IMR-90 (cell line): ENCODE data around the gene C17orf107. TPM values are rescaled to one million over a fixed set of nuclear protein-coding genes. Genes with fewer than 3 reads are reported as not detected.

Experiments
- ATAC-seq: fragments of 200-7000 bp; cut with Tn5 transposase; 2 replicates; pipeline ENCODE4 v1.9.1; 2020; ENCODE audit warnings: low read depth, mild to moderate bottlenecking, moderate library complexity
- BruUV-seq: library from RNA; stranded (reverse); fragments of 400-500 nt; replicated peaks from 2 replicates; lab custom pipeline; 2021; lab: Mats Ljungman, UMichigan
- CTCF ChIA-PET: fragments of 300-600 bp; formaldehyde crosslinking; extraction: SDS; loops from one replicate; lab custom pipeline; 2021; ENCODE audit warnings: antibody characterized with exemption; lab: Yijun Ruan, JAX
- POLR2A ChIA-PET: fragments of 300-600 bp; sonication (Branson Sonifier 250); formaldehyde crosslinking; loops from one replicate; lab custom pipeline; 2022; ENCODE audit warnings: antibody characterized with exemption; ENCODE audit not compliant: unreplicated experiment; lab: Charles Lee
- DNase-seq: peaks from one replicate; pipeline ENCODE4 v3.0.0; 2013
- H2AFZ ChIP-seq: replicated peaks from 2 replicates; pipeline ENCODE3; 2013; ENCODE audit warnings: low read length, mild to moderate bottlenecking; ENCODE audit not compliant: poor library complexity
- H2AK5ac ChIP-seq: 2 replicates; pipeline ENCODE4 v1.6.1; 2013; ENCODE audit warnings: low read depth, low read length, inconsistent platforms
- H2AK9ac ChIP-seq: replicated peaks from 2 replicates; pipeline ENCODE3; 2013; ENCODE audit warnings: mild to moderate bottlenecking, low read depth, low read length, moderate library complexity; ENCODE audit not compliant: poor library complexity
- H2BK120ac ChIP-seq: 2 replicates; pipeline ENCODE4 v1.6.1; 2013; ENCODE audit warnings: low read depth, low read length, inconsistent platforms
- H2BK15ac ChIP-seq: 3 replicates; pipeline ENCODE4 v1.6.1; 2013; ENCODE audit warnings: low read depth, low read length, inconsistent platforms
- H2BK20ac ChIP-seq: 2 replicates; pipeline ENCODE4 v1.6.1; 2013; ENCODE audit warnings: low read depth, mild to moderate bottlenecking, inconsistent platforms, low read length, moderate library complexity
- H2BK5ac ChIP-seq: 2 replicates; pipeline ENCODE4 v1.6.1; 2013; ENCODE audit warnings: mild to moderate bottlenecking, low read depth, low read length, inconsistent platforms; ENCODE audit not compliant: poor library complexity, severe bottlenecking
- H3K14ac ChIP-seq: replicated peaks from 2 replicates; pipeline ENCODE4 v1.6.1; 2013; ENCODE audit warnings: low read depth, low read length, inconsistent platforms
- H3K18ac ChIP-seq: 2 replicates; pipeline ENCODE4 v1.6.1; 2013; ENCODE audit warnings: low read depth, low read length, control low read depth
- H3K23ac ChIP-seq: 2 replicates; pipeline ENCODE4 v1.6.1; 2013; ENCODE audit warnings: low read depth, low read length, inconsistent platforms
- H3K27ac ChIP-seq: 2 replicates; pipeline ENCODE4 v1.5.1; 2013; ENCODE audit warnings: mild to moderate bottlenecking, control low read depth, low read length; ENCODE audit not compliant: insufficient read depth
- H3K27me3 ChIP-seq: 2 replicates; pipeline ENCODE4 v1.6.1; 2013; ENCODE audit warnings: low read length; ENCODE audit not compliant: control insufficient read depth, insufficient read depth
- H3K36me3 ChIP-seq: 2 replicates; pipeline ENCODE4 v1.6.1; 2013; ENCODE audit warnings: low read length, mixed read lengths; ENCODE audit not compliant: control insufficient read depth, insufficient read depth
- H3K4ac ChIP-seq: 2 replicates; pipeline ENCODE4 v1.6.1; 2013; ENCODE audit warnings: low read depth, low read length, inconsistent platforms
- H3K4me1 ChIP-seq: 2 replicates; pipeline ENCODE4 v1.6.1; 2013; ENCODE audit warnings: low read length, mixed read lengths; ENCODE audit not compliant: control insufficient read depth, insufficient read depth
- H3K4me2 ChIP-seq: 2 replicates; pipeline ENCODE4 v1.6.1; 2013; ENCODE audit warnings: low read depth, mild to moderate bottlenecking, control low read depth, low read length, moderate library complexity
- H3K4me3 ChIP-seq: 2 replicates; pipeline ENCODE4 v1.5.1; 2013; ENCODE audit warnings: low read depth, mild to moderate bottlenecking, control low read depth, low read length, moderate library complexity; ENCODE audit not compliant: insufficient read depth
- H3K56ac ChIP-seq: 2 replicates; pipeline ENCODE4 v1.6.1; 2013; ENCODE audit warnings: low read length, inconsistent platforms; ENCODE audit not compliant: insufficient read depth; ENCODE audit errors: extremely low read depth
- H3K79me1 ChIP-seq, 2 experiments: 2 replicates each; pipeline ENCODE4 v1.6.1; 2013; ENCODE audit warnings: low read length in 2 of 2, inconsistent platforms in 1 of 2, low read depth in 1 of 2
- H3K9ac ChIP-seq: 2 replicates; pipeline ENCODE4 v1.6.1; 2013; ENCODE audit warnings: low read depth, low read length, control low read depth
- H3K9me1 ChIP-seq: 2 replicates; pipeline ENCODE4 v1.6.1; 2013; ENCODE audit warnings: low read length, inconsistent platforms; ENCODE audit not compliant: insufficient read depth
- H3K9me3 ChIP-seq: 2 replicates; pipeline ENCODE4 v1.6.1; 2013; ENCODE audit warnings: low read length; ENCODE audit not compliant: control insufficient read depth, insufficient read depth
- H4K20me1 ChIP-seq: 2 replicates; pipeline ENCODE4 v1.6.1; 2013; ENCODE audit warnings: low read length, inconsistent platforms; ENCODE audit not compliant: insufficient read depth
- H4K5ac ChIP-seq: 2 replicates; pipeline ENCODE4 v1.6.1; 2013; ENCODE audit warnings: mild to moderate bottlenecking, low read depth, low read length, control low read depth
- H4K8ac ChIP-seq, 2 experiments: 2 replicates each; pipeline ENCODE4 v1.6.1; 2013; ENCODE audit warnings: low read depth in 2 of 2, low read length in 2 of 2, control low read depth in 1 of 2, inconsistent platforms in 1 of 2
- H4K91ac ChIP-seq: 2 replicates; pipeline ENCODE4 v1.6.1; 2013; ENCODE audit warnings: low read depth, low read length, inconsistent platforms; ENCODE audit not compliant: insufficient read depth
- MAZ ChIP-seq: IDR thresholded peaks from 2 replicates; pipeline ENCODE4 v1.6.1; 2012; ENCODE audit warnings: low read depth, mild to moderate bottlenecking, low read length, improper control_type of control experiment, moderate library complexity, borderline replicate concordance
- WGBS, 2 experiments: methylation state at CpG; one replicate each; pipeline versions ENCODE4 v1.1.5 to v1.1.7; 2013; ENCODE audit warnings: missing lambda C conversion rate in 2 of 2; ENCODE audit not compliant: insufficient read length in 1 of 2; ENCODE audit errors: extremely low coverage in 2 of 2; 5-methylcytosine and 5-hydroxymethylcytosine counted together
- dilution Hi-C: fragments of 300-500 bp; cut with HindIII; formaldehyde crosslinking; loops from one replicate; pipeline ENCODE4 v1.14.3; 2018; ENCODE audit warnings: low sequenced_read_pairs; ENCODE audit not compliant: unreplicated experiment
- in situ Hi-C: fragments of 300-500 bp; cut with MboI; formaldehyde crosslinking; loops from 3 replicates; pipeline ENCODE4 v1.14.3; 2019; ENCODE audit warnings: low sequenced_read_pairs, inconsistent platforms, mixed read lengths
- intact Hi-C: fragments of 100-400 bp; cut with micrococcal nuclease; formaldehyde crosslinking; loops from 2 replicates; pipeline ENCODE4 v1.10.0; 2022
- polyA plus RNA-seq, 3 experiments: library from polyadenylated mRNA; depleted of rRNA; stranded (reverse); fragments of >200 nt; gene quantifications; 2 replicates each; pipeline ENCODE4 v1.2.3, GENCODE V29; 2012; ENCODE audit warnings: low replicate concordance in 1 of 3
- total RNA-seq: library from RNA; depleted of rRNA; stranded (reverse); fragments of >200 nt; gene quantifications from 2 replicates; pipeline ENCODE4 v1.2.3, GENCODE V29; 2012

Gene C17orf107
- total and polyA plus RNA-seq, 2 of the 4 experiments (the other 2 are of a cell fraction), result 0.54 to 0.82 TPM

GRCh38 chr17:4872786-4873185 is 26.6 kb upstream of the C17orf107 start:
- no peak overlapping the region for H3K9ac ChIP-seq
- in situ Hi-C loops, result no loop called here
- no peaks in the 10 kb centered on the region for H3K9me3 ChIP-seq
- no peaks in the 10 kb centered on the region; the same call in 1 of the 2 replicates for H3K9me1 ChIP-seq
- no peak overlapping the region for H2AFZ ChIP-seq
- peaks cover 12% of the 10 kb centered on the region for H4K20me1 ChIP-seq
- dilution Hi-C loops, result no loop called here
- intact Hi-C loops, result no loop called here
- ChIA-PET CTCF (no interaction called here), POLR2A (no interaction called here)
- H3K27ac ChIP-seq, result no peak overlapping the region
- H3K4me2 ChIP-seq, result no peak overlapping the region
- H3K4me1 ChIP-seq, result no peaks in the 10 kb centered on the region
- no peak overlapping the region for H4K91ac ChIP-seq
- H3K56ac ChIP-seq, result no peak overlapping the region
- WGBS, 2 experiments, result 64% methylated on average over 7 of the region's 8 CpGs; no CpG with 5 or more reads in 1 of the 2 experiments
- H3K4ac ChIP-seq, result no peak overlapping the region
- no peak overlapping the region for H2BK120ac ChIP-seq
- no peak overlapping the region for H2AK5ac ChIP-seq
- H3K79me1 ChIP-seq, result peaks cover 14 to 32% of the 10 kb centered on the region in 2 experiments; a peak in 3 of 4 replicates
- no peak overlapping the region for H3K23ac ChIP-seq
- DNase-seq (no peak), ATAC-seq (no peak)
- H4K5ac ChIP-seq, result no peak overlapping the region
- no peak overlapping the region for H3K4me3 ChIP-seq
- H3K27me3 ChIP-seq, result no peaks in the 10 kb centered on the region
- no peak overlapping the region for H2BK15ac ChIP-seq
- H2BK5ac ChIP-seq, result no peak overlapping the region
- H4K8ac ChIP-seq, result no peak overlapping the region
- BruUV-seq, result no TSS peak
- H3K14ac ChIP-seq, result no peak overlapping the region
- no peak overlapping the region for H2BK20ac ChIP-seq
- peaks cover 1% of the 10 kb centered on the region; the same call in 1 of the 2 replicates for H3K36me3 ChIP-seq
- H3K18ac ChIP-seq, result no peak overlapping the region
- H2AK9ac ChIP-seq, result no peak overlapping the region
- TF ChIP-seq MAZ, result no peak
